MCF 10A (cell line): Measurements from ENCODE around the gene CRYL1. TPM values are rescaled to one million over a fixed set of nuclear protein-coding genes. Genes with fewer than 3 reads are reported as not detected.
A peak's percentile ranks its signal among the peaks of the same experiment; 100 is the strongest.

Source experiments
- BruUV-seq: library from RNA; stranded (reverse); fragments of 400-500 nt; replicated peaks from 2 replicates; lab custom pipeline; 2021; lab: Mats Ljungman, UMichigan
- CTCF ChIA-PET: fragments of 300-600 bp; sonication (Branson Sonifier 250); formaldehyde crosslinking; extraction: SDS; loops from one replicate; lab custom pipeline; 2021; ENCODE audit warnings: antibody characterized with exemption, inconsistent platforms; lab: Yijun Ruan, JAX
- POLR2A ChIA-PET: fragments of 300-600, 350-650 bp; sonication (Branson Sonifier 250); formaldehyde crosslinking; extraction: SDS; loops from one replicate; lab custom pipeline; 2020; ENCODE audit warnings: antibody characterized with exemption, inconsistent platforms; lab: Yijun Ruan, JAX
- DNase-seq: peaks from one replicate; pipeline ENCODE4 v3.0.0-alpha.2; 2018; ENCODE audit not compliant: unreplicated experiment
- H3K27ac Mint-ChIP-seq: one replicate; pipeline ENCODE4 v1.8.0; 2022; ENCODE audit warnings: mild to moderate bottlenecking, low read depth, mixed read lengths; ENCODE audit not compliant: unreplicated experiment
- H3K27me3 Mint-ChIP-seq: one replicate; pipeline ENCODE4 v1.8.0; 2022; ENCODE audit warnings: mixed read lengths; ENCODE audit not compliant: insufficient read depth, unreplicated experiment
- H3K36me3 Mint-ChIP-seq: one replicate; pipeline ENCODE4 v1.8.0; 2022; ENCODE audit warnings: mild to moderate bottlenecking, moderate library complexity, mixed read lengths; ENCODE audit not compliant: insufficient read depth, unreplicated experiment
- H3K4me1 Mint-ChIP-seq: one replicate; pipeline ENCODE4 v1.8.0; 2022; ENCODE audit warnings: mixed read lengths; ENCODE audit not compliant: insufficient read depth, unreplicated experiment
- H3K4me3 Mint-ChIP-seq: one replicate; pipeline ENCODE4 v1.8.0; 2022; ENCODE audit warnings: mild to moderate bottlenecking, moderate library complexity, mixed read lengths; ENCODE audit not compliant: unreplicated experiment
- H3K9me3 Mint-ChIP-seq: one replicate; pipeline ENCODE4 v1.8.0; 2022; ENCODE audit warnings: mixed read lengths; ENCODE audit not compliant: unreplicated experiment
- CTCF ChIP-seq: fragments of 200-600 bp; IDR thresholded peaks from one replicate; pipeline ENCODE4 v1.8.0; 2022; ENCODE audit warnings: antibody characterized with exemption, mild to moderate bottlenecking; ENCODE audit not compliant: unreplicated experiment
- intact Hi-C: fragments of 100-400 bp; cut with micrococcal nuclease; formaldehyde crosslinking; loops from 2 replicates; pipeline ENCODE4 v1.14.1; 2022
- total RNA-seq: library from RNA; stranded (reverse); gene quantifications from 2 replicates; pipeline ENCODE4 v1.2.3, GENCODE V29; 2022

Gene CRYL1
- total RNA-seq, 1 experiment from 2014 or later: 15.1 TPM

- Mint-ChIP-seq H3K9me3 (peaks cover 7% of the 10 kb centered on the region), H3K4me3 (no peak overlapping the region), H3K36me3 (peaks cover 14% of the 10 kb centered on the region), H3K4me1 (no peaks in the 10 kb centered on the region), H3K27me3 (no peaks in the 10 kb centered on the region), H3K27ac (no peak overlapping the region)
- no peak for DNase-seq
- TF ChIP-seq CTCF: no peak
- CTCF ChIA-PET: interaction anchor here (0.7 to 1.1 kb wide), 3 partner anchors 127 to 382 kb away, joined by 3 read pairs; no protein-coding TSS in a partner anchor
- no TSS peak for BruUV-seq
- POLR2A ChIA-PET: interaction anchor here (1.7 to 1.9 kb wide), 2 partner anchors 10 to 74 kb away, joined by 4 to 8 read pairs; no protein-coding TSS in a partner anchor
- intact Hi-C loops: no loop called here
Measured at GRCh38 chr13:20571676-20572075, 46.0 kb upstream of the CRYL1 start.

DNA sequence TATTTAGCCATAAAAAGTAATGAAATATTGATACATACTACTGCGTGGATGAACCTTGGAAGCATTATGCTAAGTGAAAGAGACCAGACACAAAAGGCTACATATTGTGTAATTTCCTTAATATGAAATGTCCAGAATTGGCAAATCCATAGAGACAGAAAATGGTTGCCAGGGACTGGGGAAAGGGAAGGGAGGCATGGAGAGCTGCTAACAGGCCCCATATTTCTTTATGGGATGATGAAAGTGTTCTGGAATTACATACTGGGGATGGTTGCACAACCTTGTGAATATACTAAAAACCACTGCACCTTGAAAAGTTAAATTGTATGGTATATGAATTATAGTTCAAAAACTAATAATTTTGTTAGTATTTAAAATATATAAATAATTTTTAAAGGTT is 44.9 kb upstream of the CRYL1 start:
- no peak overlapping the region for H3K4me3 Mint-ChIP-seq
- H3K9me3 Mint-ChIP-seq: no peaks in the 10 kb centered on the region
- POLR2A ChIA-PET: interaction anchor here (0.6 to 1.6 kb wide), 2 partner anchors 22 to 856 kb away, joined by 3 to 5 read pairs; no protein-coding TSS in a partner anchor
- no peak for TF ChIP-seq CTCF
- intact Hi-C loops: no loop called here
- H3K27me3 Mint-ChIP-seq: no peaks in the 10 kb centered on the region
- no peaks in the 10 kb centered on the region for H3K4me1 Mint-ChIP-seq
- peaks cover 9% of the 10 kb centered on the region for H3K36me3 Mint-ChIP-seq
- DNase-seq: no peak
- CTCF ChIA-PET: no interaction called here
- no TSS peak for BruUV-seq
- H3K27ac Mint-ChIP-seq: no peak overlapping the region

DNA sequence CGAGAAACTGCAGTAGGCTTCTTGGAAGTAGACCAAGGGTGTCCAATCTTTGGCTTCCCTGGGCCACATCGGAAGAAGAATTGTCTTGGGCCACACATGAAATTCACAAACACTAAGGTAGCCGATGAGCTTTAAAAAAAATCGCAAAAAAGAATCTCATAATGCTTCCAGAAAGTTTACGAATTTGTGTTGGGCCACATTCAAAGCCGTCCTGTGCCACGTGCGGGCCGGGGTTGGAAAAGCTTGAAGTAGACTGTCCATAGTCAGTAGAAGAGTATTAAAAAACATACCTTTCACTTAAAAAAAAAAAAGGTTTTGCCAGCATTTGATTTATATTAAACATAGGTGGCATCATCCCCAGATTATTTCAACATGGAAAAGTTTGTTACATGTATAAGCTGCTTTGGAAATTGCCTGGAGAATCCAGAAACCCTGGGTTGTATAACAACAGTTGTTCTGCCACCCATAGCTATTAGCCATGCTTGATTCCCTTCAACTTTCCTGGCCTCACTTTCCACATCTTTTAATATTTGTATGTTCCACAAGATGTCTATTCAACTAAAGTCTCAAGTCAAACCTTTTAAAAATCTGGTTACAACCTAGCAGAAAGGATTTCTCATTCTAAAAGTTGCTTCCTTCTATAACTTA is 42.3 kb upstream of the CRYL1 start:
- Mint-ChIP-seq H3K9me3 (peaks cover 8% of the 10 kb centered on the region), H3K27me3 (no peaks in the 10 kb centered on the region), H3K4me3 (peak overlapping the region; percentile 95), H3K36me3 (no peaks in the 10 kb centered on the region), H3K4me1 (no peaks in the 10 kb centered on the region), H3K27ac (peak overlapping the region; percentile 96)
- ChIA-PET CTCF (interaction anchor here (0.6 to 1.4 kb wide), 9 partner anchors 9 to 377 kb away, joined by 3 to 6 read pairs (median 3); no protein-coding TSS in a partner anchor), POLR2A (interaction anchor here (0.6 to 3.4 kb wide), 20 partner anchors 11 to 377 kb away, joined by 3 to 35 read pairs (median 4); partner anchors contain the start of genes CRYL1 and XPO4)
- BruUV-seq: TSS peak; percentile 64
- no peak for TF ChIP-seq CTCF
- intact Hi-C loops: loop anchor here (2.0 to 5.0 kb wide), 2 partner anchors 41 to 134 kb away; partner anchors contain the start of gene IL17D
- peak; percentile 17 for DNase-seq
